GM23248 (cell line): ENCODE results near the gene SIPA1L3. TPM values are rescaled to one million over a fixed set of nuclear protein-coding genes. Genes with fewer than 3 reads are reported as not detected.

ENCODE experiments used
- DNase-seq: peaks from one replicate; pipeline ENCODE4 v3.0.0-alpha.2; 2015
- H2AFZ ChIP-seq: fragments of 200-600 bp; sonication (generic); 2 replicates; pipeline ENCODE4 v1.6.1; 2016; ENCODE audit warnings: antibody characterized with exemption
- H3F3A ChIP-seq: fragments of 200-600 bp; sonication (generic); 2 replicates; pipeline ENCODE4 v1.6.1; 2016; ENCODE audit warnings: mild to moderate bottlenecking, antibody characterized with exemption, mixed run types; ENCODE audit not compliant: insufficient read depth
- H3K27ac ChIP-seq: fragments of 200-600 bp; sonication (generic); 2 replicates; pipeline ENCODE4 v1.5.1; 2016; ENCODE audit warnings: mild to moderate bottlenecking
- H3K27me3 ChIP-seq: fragments of 200-600 bp; sonication (generic); replicated peaks from 2 replicates; pipeline ENCODE4 v1.6.1; 2016; ENCODE audit warnings: mild to moderate bottlenecking; ENCODE audit not compliant: insufficient read depth
- H3K36me3 ChIP-seq: fragments of 200-600 bp; sonication (generic); 2 replicates; pipeline ENCODE4 v1.6.1; 2016; ENCODE audit warnings: low read depth, mild to moderate bottlenecking
- H3K4me1 ChIP-seq: fragments of 200-600 bp; sonication (generic); 2 replicates; pipeline ENCODE4 v1.6.1; 2016; ENCODE audit warnings: mild to moderate bottlenecking; ENCODE audit not compliant: insufficient read depth
- H3K4me2 ChIP-seq: fragments of 200-600 bp; sonication (generic); one replicate; pipeline ENCODE4 v1.6.1; 2016; ENCODE audit warnings: mild to moderate bottlenecking; ENCODE audit not compliant: unreplicated experiment
- H3K4me3 ChIP-seq: fragments of 200-600 bp; sonication (generic); 2 replicates; pipeline ENCODE4 v1.5.1; 2016; ENCODE audit warnings: mild to moderate bottlenecking
- H3K79me2 ChIP-seq: fragments of 200-600 bp; sonication (generic); 2 replicates; pipeline ENCODE4 v1.6.1; 2016; ENCODE audit warnings: mild to moderate bottlenecking; ENCODE audit not compliant: insufficient read depth
- H3K9ac ChIP-seq: fragments of 200-600 bp; sonication (generic); 2 replicates; pipeline ENCODE4 v1.6.1; 2016; ENCODE audit warnings: mild to moderate bottlenecking
- H3K9me2 ChIP-seq: fragments of 200-600 bp; sonication (generic); 2 replicates; pipeline ENCODE4 v1.6.1; 2016; ENCODE audit warnings: mixed run types, mild to moderate bottlenecking, moderate library complexity; ENCODE audit not compliant: insufficient read depth
- H3K9me3 ChIP-seq: fragments of 200-600 bp; sonication (generic); one replicate; pipeline ENCODE4 v1.6.1; 2017; ENCODE audit warnings: low read depth
- H4K20me1 ChIP-seq: fragments of 200-600 bp; sonication (generic); 2 replicates; pipeline ENCODE4 v1.6.0; 2016; ENCODE audit not compliant: insufficient read depth
- EZH2 ChIP-seq: fragments of 200-600 bp; sonication (generic); IDR thresholded peaks from 2 replicates; pipeline ENCODE4 v1.6.1; 2018; ENCODE audit warnings: antibody characterized with exemption, mild to moderate bottlenecking; ENCODE audit not compliant: insufficient read depth, poor library complexity, severe bottlenecking
- EZH2phosphoT487 ChIP-seq: fragments of 200-600 bp; sonication (generic); IDR thresholded peaks from 2 replicates; pipeline ENCODE4 v1.6.1; 2018; ENCODE audit warnings: antibody characterized with exemption, moderate library complexity, mild to moderate bottlenecking, low read depth; ENCODE audit not compliant: insufficient read depth
- WGBS, 2 experiments: methylation state at CpG; one replicate each; pipeline ENCODE4 v1.1.6; 2015 to 2017; ENCODE audit warnings: low lambda C conversion rate in 2 of 2, low coverage in 1 of 2; ENCODE audit errors: missing lambda C conversion rate in 2 of 2; 5-methylcytosine and 5-hydroxymethylcytosine counted together
- in situ Hi-C: fragments of 300-500 bp; cut with MboI; formaldehyde crosslinking; loops from 2 replicates; pipeline ENCODE4 v1.15.0; 2020
- polyA plus RNA-seq: library from polyadenylated mRNA; unstranded; fragments of >200 nt; fragmentation: Nextera tagmentation; extraction: Ambion mirVana; gene quantifications from 2 replicates; pipeline ENCODE4 v1.2.1, GENCODE V29; 2016
- total RNA-seq: library from RNA; depleted of rRNA; stranded (reverse); fragments of >200 nt; shearing (Covaris generic); gene quantifications from 2 replicates; pipeline ENCODE4 v1.2.3, GENCODE V29; 2014

Gene SIPA1L3
- total and polyA plus RNA-seq, 2 experiments from 2014 or later, result 3.7 to 12.1 TPM

DNA sequence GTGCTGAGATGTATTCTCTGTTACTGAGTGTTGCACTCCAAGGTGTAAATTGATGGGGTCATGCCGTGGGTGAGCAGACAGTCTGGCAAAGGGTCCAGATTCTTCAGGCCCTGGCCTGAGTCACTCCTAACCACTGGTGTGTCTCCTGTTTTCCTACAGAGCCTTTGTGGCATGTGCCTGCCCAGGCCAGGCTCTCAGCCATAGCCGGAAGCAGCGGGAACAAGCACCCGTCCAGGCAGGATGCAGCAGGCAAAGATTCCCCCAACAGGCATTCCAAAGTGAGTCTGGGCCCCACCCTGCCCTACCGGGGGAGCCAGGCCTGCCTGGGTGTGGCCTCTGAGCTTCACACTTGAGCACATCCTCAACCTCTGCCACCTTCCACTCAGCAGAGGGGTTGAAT, 255.1 kb downstream of the SIPA1L3 start:
- DNase-seq, result no peak
- Histone ChIP-seq H3K27ac (no peak overlapping the region), H4K20me1 (no peaks in the 10 kb centered on the region), H3K36me3 (peaks cover 19% of the 10 kb centered on the region; the same call in 1 of the 2 replicates), H2AFZ (no peak overlapping the region), H3F3A (no peaks in the 10 kb centered on the region), H3K27me3 (no peaks in the 10 kb centered on the region), H3K4me2 (no peak overlapping the region), H3K79me2 (no peaks in the 10 kb centered on the region), H3K9ac (no peak overlapping the region), H3K4me1 (no peaks in the 10 kb centered on the region), H3K9me2 (no peaks in the 10 kb centered on the region), H3K4me3 (no peak overlapping the region), H3K9me3 (no peaks in the 10 kb centered on the region)
- WGBS, 2 experiments, result 83 to 85% methylated on average over 5 of the region's 5 CpGs
- TF ChIP-seq EZH2phosphoT487 (no peak), EZH2 (no peak)
- in situ Hi-C loops, result no loop called here

DNA sequence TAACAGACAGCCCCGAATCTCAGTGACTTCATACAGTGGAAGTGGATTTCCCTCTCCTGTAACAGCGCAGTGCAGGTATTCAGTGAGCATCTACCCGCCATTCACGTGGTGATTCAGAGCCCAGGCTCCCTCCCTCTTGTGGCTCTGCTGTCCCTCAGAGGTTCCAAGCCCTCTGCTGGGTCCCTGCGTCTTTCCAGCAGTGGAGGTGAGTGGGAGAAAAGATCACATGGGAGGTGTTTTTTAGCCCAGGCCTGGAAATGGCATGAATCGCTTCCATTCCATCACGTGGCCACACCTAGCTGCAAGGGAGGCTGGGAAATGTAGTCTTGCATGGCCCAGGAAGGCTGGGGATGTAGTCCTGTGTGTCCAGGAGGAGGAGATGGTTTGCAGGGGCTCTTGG, 255.6 kb downstream of the SIPA1L3 start:
- Histone ChIP-seq H3K9me3 (no peaks in the 10 kb centered on the region), H3K79me2 (no peaks in the 10 kb centered on the region), H3K4me2 (no peak overlapping the region), H3F3A (no peaks in the 10 kb centered on the region), H3K9ac (no peak overlapping the region), H3K4me3 (no peak overlapping the region), H3K27me3 (no peaks in the 10 kb centered on the region), H3K36me3 (peaks cover 19% of the 10 kb centered on the region; the same call in 1 of the 2 replicates), H4K20me1 (no peaks in the 10 kb centered on the region), H3K9me2 (no peaks in the 10 kb centered on the region), H3K27ac (no peak overlapping the region), H3K4me1 (no peaks in the 10 kb centered on the region), H2AFZ (no peak overlapping the region)
- TF ChIP-seq EZH2 (no peak), EZH2phosphoT487 (no peak)
- no peak for DNase-seq
- WGBS, 2 experiments, result 97 to 98% methylated on average over 7 of the region's 7 CpGs
- in situ Hi-C loops, result no loop called here

DNA sequence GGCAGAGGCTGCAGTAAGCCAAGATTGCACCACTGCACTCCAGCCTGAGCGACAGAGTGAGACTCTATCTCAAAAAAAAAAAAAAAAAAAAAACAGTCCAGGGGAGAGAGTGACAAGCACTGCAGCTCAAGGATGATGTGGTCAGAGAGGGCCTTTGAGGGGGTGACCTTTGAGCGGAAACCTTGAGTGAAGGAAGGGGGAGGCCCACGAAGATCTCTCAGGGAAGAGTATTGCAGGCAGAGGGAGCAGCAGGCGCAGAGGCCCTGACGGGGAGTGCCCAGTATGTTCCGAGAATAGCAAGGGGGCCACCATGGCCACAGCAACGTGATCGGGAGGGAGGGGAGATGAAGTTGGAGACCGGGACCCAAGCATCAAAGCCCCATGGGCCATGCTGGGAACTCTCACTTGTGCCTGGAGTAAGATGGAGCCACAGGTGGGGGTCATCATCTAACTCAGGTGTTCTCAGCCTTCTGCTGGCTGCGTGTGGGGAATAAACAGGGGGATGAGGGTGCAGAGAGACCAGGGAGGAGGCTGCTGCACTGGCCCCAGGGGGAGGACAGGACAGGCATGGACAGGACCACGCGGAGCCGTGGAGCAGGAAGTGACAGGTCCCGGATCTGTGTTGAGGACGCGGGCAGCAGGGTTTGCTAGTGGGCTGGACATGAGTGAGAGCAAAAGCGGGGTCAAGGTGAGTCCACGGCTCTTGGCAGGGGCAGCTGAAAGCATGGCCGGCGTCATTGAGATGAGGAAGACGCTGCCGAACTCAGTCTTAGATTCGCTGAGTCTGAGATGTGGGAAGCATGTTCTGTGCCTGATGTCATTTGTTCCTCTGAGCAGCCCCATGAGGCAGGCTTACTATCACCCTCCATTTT, 256.6 kb downstream of the SIPA1L3 start:
- H3K9me2 ChIP-seq, result no peaks in the 10 kb centered on the region
- no peaks in the 10 kb centered on the region for H3K9me3 ChIP-seq
- WGBS, 2 experiments, result 96% methylated on average over 22 to 23 of the region's 23 CpGs
- H4K20me1 ChIP-seq, result no peaks in the 10 kb centered on the region
- H3K27ac ChIP-seq, result no peak overlapping the region
- H3K4me2 ChIP-seq, result no peak overlapping the region
- DNase-seq, result no peak
- no peak for TF ChIP-seq EZH2
- H3K4me3 ChIP-seq, result no peak overlapping the region
- H2AFZ ChIP-seq, result no peak overlapping the region
- in situ Hi-C loops, result no loop called here
- no peaks in the 10 kb centered on the region for H3K4me1 ChIP-seq
- no peaks in the 10 kb centered on the region for H3K79me2 ChIP-seq
- H3K9ac ChIP-seq, result no peak overlapping the region
- no peaks in the 10 kb centered on the region for H3F3A ChIP-seq
- peaks cover 19% of the 10 kb centered on the region; the same call in 1 of the 2 replicates for H3K36me3 ChIP-seq
- H3K27me3 ChIP-seq, result no peaks in the 10 kb centered on the region

DNA sequence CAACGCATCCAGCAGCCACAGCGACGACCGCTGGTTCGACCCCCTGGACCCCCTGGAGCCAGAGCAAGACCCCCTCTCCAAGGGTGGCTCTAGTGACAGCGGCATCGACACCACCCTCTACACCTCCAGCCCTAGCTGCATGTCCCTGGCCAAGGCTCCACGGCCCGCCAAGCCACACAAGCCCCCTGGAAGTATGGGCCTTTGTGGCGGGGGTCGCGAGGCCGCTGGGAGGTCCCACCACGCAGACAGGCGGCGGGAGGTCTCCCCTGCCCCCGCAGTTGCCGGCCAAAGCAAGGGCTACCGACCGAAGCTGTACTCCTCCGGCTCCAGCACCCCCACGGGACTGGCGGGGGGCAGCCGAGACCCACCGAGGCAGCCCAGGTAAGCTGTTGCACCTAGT, 257.5 kb downstream of the SIPA1L3 start:
- Histone ChIP-seq H2AFZ (no peak overlapping the region), H3K9me3 (no peaks in the 10 kb centered on the region), H4K20me1 (no peaks in the 10 kb centered on the region), H3K79me2 (no peaks in the 10 kb centered on the region), H3K36me3 (peaks cover 19% of the 10 kb centered on the region; the same call in 1 of the 2 replicates), H3K9me2 (no peaks in the 10 kb centered on the region), H3K27me3 (no peaks in the 10 kb centered on the region), H3K4me1 (no peaks in the 10 kb centered on the region), H3K27ac (no peak overlapping the region), H3K9ac (no peak overlapping the region), H3F3A (no peaks in the 10 kb centered on the region), H3K4me2 (no peak overlapping the region), H3K4me3 (no peak overlapping the region)
- TF ChIP-seq EZH2phosphoT487, result no peak
- TF ChIP-seq EZH2, result no peak
- in situ Hi-C loops, result no loop called here
- no peak for DNase-seq
- WGBS, 2 experiments, result 99 to 100% methylated on average over 15 to 25 of the region's 25 CpGs
